ENCODE results near the gene KLHL3.

DNA sequence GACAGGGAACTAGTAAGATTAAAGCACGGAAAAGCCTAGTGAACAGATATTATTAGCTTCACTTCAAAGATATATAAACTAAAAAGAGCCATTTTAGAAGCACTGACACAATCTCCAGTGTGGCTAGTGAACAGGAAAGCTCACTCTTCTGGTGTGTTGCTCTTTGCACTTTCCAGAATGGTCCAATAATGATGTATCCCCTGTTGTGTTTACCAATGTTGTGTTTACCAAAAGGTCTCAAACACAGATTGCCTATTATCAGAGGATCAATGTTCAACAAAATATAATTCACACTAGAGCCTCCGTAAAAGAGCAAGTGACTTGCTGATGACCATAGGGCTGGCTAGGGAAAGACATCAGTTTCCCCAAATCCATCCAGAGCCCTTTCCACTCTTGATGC, 11.6 kb downstream of the KLHL3 start:
- TF ChIP-seq, protein P1, sequence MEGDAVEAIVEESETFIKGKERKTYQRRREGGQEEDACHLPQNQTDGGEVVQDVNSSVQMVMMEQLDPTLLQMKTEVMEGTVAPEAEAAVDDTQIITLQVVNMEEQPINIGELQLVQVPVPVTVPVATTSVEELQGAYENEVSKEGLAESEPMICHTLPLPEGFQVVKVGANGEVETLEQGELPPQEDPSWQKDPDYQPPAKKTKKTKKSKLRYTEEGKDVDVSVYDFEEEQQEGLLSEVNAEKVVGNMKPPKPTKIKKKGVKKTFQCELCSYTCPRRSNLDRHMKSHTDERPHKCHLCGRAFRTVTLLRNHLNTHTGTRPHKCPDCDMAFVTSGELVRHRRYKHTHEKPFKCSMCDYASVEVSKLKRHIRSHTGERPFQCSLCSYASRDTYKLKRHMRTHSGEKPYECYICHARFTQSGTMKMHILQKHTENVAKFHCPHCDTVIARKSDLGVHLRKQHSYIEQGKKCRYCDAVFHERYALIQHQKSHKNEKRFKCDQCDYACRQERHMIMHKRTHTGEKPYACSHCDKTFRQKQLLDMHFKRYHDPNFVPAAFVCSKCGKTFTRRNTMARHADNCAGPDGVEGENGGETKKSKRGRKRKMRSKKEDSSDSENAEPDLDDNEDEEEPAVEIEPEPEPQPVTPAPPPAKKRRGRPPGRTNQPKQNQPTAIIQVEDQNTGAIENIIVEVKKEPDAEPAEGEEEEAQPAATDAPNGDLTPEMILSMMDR (IDR thresholded peaks at IDR 0.05 in 8 of 11, conservative IDR thresholded peaks at IDR 0.05 in 3 of 11) = no peak
- no peak for TF ChIP-seq POLR2A (IDR thresholded peaks at IDR 0.05)
